Mucosa of descending colon (tissue), 3 donors: ENCODE data around the gene ANKAR. TPM values are rescaled to one million over a fixed set of nuclear protein-coding genes. Genes with fewer than 3 reads are reported as not detected.

Experiments used
- ATAC-seq: fragments of 200-7000 bp; cut with Tn5 transposase; one replicate; pipeline ENCODE4 v1.9.1; 2020; ENCODE audit warnings: mild to moderate bottlenecking, moderate library complexity
- DNase-seq, 3 donors: peaks; one replicate each; pipeline ENCODE4 v3.0.0-alpha.2; 2020
- H3K36me3 ChIP-seq: fragments of 200-600 bp; one replicate; pipeline ENCODE4 v1.8.0; 2021; ENCODE audit warnings: low read depth, mild to moderate bottlenecking
- H3K4me1 ChIP-seq: fragments of 200-600 bp; one replicate; pipeline ENCODE4 v1.8.0; 2021; ENCODE audit warnings: low read depth, mild to moderate bottlenecking
- H3K4me3 ChIP-seq: fragments of 200-600 bp; one replicate; pipeline ENCODE4 v1.8.0; 2021; ENCODE audit warnings: mild to moderate bottlenecking
- H3K9me3 ChIP-seq: fragments of 200-600 bp; one replicate; pipeline ENCODE4 v1.8.0; 2021; ENCODE audit warnings: mild to moderate bottlenecking
- intact Hi-C, 2 donors: fragments of 100-400 bp; cut with DNase I in 1 of 2; cut with micrococcal nuclease in 1 of 2; formaldehyde crosslinking; loops; one replicate each; pipeline versions ENCODE4 v1.11.0 to v1.11.1; 2022; cut with DNase I, micrococcal nuclease
- long read RNA-seq, 2 donors: library from polyadenylated mRNA; unstranded; transcript quantifications; one replicate each; pipeline ENCODE4 v2.0.0, GENCODE V29; 2019 to 2021
- total RNA-seq, 3 donors: library from RNA; stranded (reverse); fragmentation: NEBNext Ultra II Directional in 2 of 3; extraction: Animal tissue kit (Norgen Biotek cat#: 25700) in 2 of 3; gene quantifications; one replicate each; pipeline versions ENCODE4 v1.2.1 to v1.2.4, GENCODE V29; 2021 to 2023
- TF ChIP-seq, protein P1 (sequence below): fragments of 200-600 bp; IDR thresholded peaks from one replicate; pipeline ENCODE4 v1.8.0; 2022; ENCODE audit warnings: antibody characterized with exemption, mild to moderate bottlenecking
- donor health status: DM: no; HTN: no; CAD: no; lungs with moderate emphysema.
- donor health status: DM: no; HTN: no; CAD: no.
- donor health status: DM: no; HTN: yes; CAD: no.

Gene ANKAR, protein sequence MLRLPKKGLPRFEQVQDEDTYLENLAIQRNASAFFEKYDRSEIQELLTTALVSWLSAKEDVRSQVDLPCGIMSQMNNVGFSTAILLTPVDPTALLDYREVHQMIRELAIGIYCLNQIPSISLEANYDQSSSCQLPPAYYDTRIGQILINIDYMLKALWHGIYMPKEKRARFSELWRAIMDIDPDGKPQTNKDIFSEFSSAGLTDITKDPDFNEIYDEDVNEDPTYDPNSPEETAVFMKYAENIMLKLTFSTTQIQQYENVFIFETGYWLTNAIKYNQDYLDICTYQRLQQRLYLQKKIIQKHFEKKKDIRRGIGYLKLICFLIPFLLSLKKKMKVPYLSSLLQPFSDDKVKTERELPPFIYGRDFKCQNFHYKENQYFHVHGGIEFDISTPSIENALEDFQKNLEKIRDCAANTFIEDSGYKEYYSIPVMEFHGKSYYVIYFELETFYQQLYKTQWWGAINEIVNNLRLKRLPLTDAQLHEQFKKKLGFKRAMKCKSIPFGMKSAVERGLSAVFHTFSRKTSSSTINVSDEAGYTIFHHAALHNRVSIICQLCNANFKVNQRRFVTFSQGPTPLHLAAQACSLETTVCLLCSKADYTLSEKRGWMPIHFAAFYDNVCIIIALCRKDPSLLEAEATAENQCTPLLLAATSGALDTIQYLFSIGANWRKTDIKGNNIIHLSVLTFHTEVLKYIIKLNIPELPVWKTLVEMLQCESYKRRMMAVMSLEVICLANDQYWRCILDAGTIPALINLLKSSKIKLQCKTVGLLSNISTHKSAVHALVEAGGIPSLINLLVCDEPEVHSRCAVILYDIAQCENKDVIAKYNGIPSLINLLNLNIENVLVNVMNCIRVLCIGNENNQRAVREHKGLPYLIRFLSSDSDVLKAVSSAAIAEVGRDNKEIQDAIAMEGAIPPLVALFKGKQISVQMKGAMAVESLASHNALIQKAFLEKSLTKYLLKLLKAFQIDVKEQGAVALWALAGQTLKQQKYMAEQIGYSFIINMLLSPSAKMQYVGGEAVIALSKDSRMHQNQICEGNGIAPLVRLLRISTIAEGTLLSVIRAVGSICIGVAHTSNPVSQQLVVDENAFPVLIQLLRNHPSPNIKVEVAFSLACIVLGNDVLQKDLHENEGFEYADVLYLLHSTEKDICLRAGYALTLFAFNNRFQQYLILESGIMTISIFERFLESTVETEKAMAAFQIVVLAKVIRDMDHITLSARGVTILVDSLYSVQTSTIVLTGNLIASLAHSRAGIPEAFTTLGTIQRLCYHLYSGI (N-terminal part only)
- total RNA-seq, result 10 to 100 TPM in 2 of 3 donors, 1 to 10 TPM in 1; 7.8 to 14.2 (median 14.1) TPM
- long read RNA-seq, donor 1, partial matches to known transcripts, result 0 of 3 reads
- long read RNA-seq, donor 1, other reads (novel, unspliced or antisense), result 3 of 3 reads
- long read RNA-seq, donor 2, partial matches to known transcripts, result 1 of 3 reads
- long read RNA-seq, donor 2, other reads (novel, unspliced or antisense), result 2 of 3 reads

DNA sequence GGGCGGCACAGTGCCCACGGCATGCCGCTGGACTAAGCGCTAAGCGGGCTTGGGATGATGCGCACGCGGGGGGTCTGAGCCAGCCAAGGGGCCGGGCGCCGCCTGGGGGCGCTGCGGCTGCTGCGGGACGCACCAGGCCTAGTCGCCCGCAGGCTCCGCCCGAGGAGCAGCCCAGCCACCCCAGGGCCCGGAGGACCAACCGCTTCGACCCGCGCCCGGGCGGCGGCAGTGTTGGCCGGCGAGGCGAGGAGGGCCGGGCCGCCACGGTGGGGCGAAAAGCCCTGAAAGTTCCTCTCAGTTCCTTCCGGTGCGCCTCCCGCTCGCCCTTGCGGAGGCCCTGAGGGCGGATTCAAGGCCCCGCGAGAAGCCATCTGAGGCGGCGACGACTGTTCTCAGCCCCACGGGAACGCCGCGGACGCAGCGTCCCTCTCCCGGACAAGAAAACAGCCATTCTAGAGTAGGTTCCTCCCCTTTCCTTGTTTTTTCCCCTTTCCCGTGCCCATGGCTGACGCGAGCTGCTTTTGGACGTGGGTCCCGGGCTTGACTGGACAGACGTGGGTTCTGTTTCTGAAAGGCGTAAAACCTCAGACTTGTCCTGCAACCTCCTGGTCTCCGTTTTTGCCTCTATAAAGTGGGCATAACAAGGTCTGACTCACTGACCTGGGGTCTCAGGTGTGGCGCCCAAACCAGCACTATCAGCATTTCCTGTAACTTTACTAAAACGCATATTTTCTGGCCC lies at the start of gene ANKAR:
Gene ANKAR (plus strand): TSS at position 297 of the 739 bp plus-strand sequence. CDS start 1,821 bp downstream, outside the sequence.
- Histone ChIP-seq H3K9me3 (peaks cover 5% of the 10 kb centered on the region), H3K4me3 (peak within 1 kb of the TSS; percentile 29), H3K36me3 (no peaks in the 10 kb centered on the region), H3K4me1 (peaks cover 4% of the 10 kb centered on the region)
- intact Hi-C loops, result no loop called here
- TF ChIP-seq, protein P1, sequence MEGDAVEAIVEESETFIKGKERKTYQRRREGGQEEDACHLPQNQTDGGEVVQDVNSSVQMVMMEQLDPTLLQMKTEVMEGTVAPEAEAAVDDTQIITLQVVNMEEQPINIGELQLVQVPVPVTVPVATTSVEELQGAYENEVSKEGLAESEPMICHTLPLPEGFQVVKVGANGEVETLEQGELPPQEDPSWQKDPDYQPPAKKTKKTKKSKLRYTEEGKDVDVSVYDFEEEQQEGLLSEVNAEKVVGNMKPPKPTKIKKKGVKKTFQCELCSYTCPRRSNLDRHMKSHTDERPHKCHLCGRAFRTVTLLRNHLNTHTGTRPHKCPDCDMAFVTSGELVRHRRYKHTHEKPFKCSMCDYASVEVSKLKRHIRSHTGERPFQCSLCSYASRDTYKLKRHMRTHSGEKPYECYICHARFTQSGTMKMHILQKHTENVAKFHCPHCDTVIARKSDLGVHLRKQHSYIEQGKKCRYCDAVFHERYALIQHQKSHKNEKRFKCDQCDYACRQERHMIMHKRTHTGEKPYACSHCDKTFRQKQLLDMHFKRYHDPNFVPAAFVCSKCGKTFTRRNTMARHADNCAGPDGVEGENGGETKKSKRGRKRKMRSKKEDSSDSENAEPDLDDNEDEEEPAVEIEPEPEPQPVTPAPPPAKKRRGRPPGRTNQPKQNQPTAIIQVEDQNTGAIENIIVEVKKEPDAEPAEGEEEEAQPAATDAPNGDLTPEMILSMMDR, result peak; percentile 84
- peak; percentile 91 to 93 (median 93) for DNase-seq
- peak; percentile 99 for ATAC-seq

DNA sequence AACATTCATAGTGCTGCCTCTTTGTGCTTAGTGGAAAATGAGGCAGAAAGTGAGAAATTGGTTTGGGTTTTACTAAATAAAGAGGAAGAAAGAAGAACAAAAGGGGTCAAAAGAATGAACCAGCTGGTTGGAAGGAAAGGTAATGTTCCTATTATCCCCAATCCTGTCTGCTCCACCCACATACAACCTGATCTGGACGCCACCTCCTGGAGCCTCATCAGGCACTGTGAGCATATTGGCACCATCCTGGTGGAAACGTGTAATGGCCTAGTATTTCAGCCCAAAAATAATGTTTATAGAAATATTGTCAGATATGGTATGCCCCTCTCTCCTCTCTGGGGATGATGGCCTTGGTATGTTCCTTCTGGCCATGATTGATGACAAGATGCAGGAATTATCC lies 48.8 kb upstream of the ANKAR start:
- no peaks in the 10 kb centered on the region for H3K4me1 ChIP-seq
- no peaks in the 10 kb centered on the region for H3K36me3 ChIP-seq
- TF ChIP-seq, protein P1, result no peak
- ATAC-seq (no peak), DNase-seq (no peak)
- intact Hi-C loops, result no loop called here
- H3K4me3 ChIP-seq, result no peak overlapping the region
- H3K9me3 ChIP-seq, result no peaks in the 10 kb centered on the region

DNA sequence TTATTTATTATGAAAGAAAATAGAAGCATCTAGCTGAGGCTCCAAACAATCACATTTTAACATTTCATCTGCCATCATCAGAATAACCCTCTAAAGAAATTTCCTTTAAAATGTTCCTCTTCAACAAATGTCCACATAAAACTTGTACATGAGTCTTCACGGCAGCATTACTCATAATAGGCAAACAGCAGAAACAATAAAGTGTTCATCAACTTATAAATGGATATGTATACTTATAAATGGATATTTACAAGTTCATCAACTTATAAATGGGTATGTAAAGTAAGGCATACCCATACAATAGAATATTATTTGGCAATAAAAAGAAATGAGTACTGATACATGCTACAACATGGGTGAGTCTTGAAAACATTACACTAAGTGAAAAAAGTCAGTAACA lies 46.7 kb upstream of the ANKAR start:
- no peaks in the 10 kb centered on the region for H3K9me3 ChIP-seq
- H3K36me3 ChIP-seq, result no peaks in the 10 kb centered on the region
- no peaks in the 10 kb centered on the region for H3K4me1 ChIP-seq
- TF ChIP-seq, protein P1, result no peak
- ATAC-seq, result no peak
- H3K4me3 ChIP-seq, result no peak overlapping the region
- no peak for DNase-seq
- intact Hi-C loops, result no loop called here

DNA sequence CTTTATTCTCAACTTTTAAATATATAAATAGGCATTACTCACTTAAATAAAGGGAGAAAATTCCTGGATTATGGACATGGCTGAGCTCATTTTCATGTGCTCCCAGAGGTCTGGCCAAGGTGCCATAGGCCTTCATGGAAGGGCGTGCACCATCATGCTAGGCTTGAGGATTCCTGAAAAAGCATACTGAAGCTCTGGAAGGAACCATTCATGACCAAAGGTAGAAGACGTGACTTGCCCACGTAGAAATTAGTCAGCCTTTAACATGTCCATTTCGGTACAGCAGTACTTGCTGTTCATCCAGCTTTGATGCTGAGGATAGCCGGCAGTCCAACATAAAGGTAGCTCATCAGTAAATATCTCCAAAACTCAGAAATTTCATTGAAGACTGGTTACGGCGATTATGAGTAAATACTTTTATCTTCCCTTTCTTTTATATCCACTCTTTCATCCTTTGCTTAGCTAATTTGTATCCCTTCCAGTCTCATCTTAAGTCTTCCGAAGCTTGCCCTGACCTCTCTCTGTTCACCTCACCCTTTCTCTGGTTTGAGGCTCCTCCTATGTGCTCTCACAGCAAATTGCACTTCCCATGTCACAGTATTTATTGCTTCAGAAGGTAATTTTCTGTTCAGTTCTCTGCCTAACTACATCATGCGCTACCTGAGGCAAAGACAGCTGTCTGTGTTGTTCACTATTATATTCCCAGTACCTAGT lies 45.5 kb upstream of the ANKAR start:
- intact Hi-C loops, result no loop called here
- H3K36me3 ChIP-seq, result no peaks in the 10 kb centered on the region
- no peaks in the 10 kb centered on the region for H3K4me1 ChIP-seq
- no peak for DNase-seq
- peak; percentile 62 for ATAC-seq
- no peaks in the 10 kb centered on the region for H3K9me3 ChIP-seq
- TF ChIP-seq, protein P1, result no peak
- no peak overlapping the region for H3K4me3 ChIP-seq
